GM12872 (cell line): ENCODE data around the gene KCTD17.

Source experiments
- TF ChIP-seq, protein P1 (sequence below): IDR thresholded peaks from 3 replicates; pipeline ENCODE4 v1.5.1; 2011; ENCODE audit warnings: low read depth, mild to moderate bottlenecking, low read length, moderate library complexity; ENCODE audit not compliant: insufficient read depth

The KCTD17 gene

DNA sequence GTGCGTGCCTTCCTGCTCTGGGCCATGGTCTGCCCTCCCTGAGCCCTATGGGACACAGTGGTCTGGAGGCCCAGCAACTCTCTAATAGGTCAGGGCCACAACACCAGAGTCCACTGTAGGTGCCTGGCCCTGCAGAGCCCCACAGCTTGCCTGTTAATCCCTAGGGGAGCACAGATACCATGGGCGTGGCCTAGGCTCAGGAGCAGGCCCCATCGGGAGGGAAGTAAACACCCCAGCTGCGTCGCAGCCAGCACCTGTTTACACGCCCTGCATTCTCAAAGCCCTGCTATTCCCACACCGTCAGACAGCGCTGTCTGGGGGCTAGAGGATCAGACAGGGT lies 2.5 kb downstream of the KCTD17 start:
- TF ChIP-seq, protein P1, sequence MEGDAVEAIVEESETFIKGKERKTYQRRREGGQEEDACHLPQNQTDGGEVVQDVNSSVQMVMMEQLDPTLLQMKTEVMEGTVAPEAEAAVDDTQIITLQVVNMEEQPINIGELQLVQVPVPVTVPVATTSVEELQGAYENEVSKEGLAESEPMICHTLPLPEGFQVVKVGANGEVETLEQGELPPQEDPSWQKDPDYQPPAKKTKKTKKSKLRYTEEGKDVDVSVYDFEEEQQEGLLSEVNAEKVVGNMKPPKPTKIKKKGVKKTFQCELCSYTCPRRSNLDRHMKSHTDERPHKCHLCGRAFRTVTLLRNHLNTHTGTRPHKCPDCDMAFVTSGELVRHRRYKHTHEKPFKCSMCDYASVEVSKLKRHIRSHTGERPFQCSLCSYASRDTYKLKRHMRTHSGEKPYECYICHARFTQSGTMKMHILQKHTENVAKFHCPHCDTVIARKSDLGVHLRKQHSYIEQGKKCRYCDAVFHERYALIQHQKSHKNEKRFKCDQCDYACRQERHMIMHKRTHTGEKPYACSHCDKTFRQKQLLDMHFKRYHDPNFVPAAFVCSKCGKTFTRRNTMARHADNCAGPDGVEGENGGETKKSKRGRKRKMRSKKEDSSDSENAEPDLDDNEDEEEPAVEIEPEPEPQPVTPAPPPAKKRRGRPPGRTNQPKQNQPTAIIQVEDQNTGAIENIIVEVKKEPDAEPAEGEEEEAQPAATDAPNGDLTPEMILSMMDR: no peak

DNA sequence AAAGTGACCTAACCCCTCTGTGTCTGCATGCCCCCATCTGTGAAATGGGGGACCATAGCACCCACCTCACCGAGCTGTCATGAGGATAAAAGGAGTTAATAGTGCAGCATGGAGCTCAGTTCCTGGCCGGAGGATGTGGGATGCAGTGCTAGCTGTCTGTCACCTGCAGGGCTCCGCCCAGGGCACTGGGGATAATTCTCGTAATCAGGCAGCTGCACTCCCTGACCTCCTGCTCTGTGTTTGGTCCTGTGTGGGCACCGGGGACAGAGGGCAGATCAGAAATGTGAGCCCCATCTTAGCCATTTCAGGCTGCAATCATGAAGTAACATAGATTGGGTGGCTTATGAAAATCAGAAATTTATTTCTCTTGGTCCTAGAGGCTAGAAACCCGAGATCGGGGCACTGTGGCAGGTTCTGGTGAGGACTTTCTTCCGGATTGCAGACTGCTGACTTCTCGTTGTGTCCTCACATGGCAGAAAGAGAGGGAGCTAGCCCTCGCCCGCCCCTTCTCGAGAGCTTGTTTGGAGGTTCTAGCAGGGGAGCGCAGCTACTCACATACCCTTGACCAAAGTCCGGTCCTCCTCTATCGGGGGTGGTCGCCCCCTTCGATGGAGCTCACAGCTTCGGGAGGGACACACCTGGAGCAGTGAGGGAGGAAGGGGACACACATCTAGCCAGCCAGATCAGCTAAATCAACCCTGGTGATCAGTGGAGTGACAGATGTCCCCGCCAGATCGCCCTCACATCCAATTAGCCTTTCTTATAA lies 3.2 kb downstream of the KCTD17 start:
- TF ChIP-seq, protein P1: no peak

DNA sequence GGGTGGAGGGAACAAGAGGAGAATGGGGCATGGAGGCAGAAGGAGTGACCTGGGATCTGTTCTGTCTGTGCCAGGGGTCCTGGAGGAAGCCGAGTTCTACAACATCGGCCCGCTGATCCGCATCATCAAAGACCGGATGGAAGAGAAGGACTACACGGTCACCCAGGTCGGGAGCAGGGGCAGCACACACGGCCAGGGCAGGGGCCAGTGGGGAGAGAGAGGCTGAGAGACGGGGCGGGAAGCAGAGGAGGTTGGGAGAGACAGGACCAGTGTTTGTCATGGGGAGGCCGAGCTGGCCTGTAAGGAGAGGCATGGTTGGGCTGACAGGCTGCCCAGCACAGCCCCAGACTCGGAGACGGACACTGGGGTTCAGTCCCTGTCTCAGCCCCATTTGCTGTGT lies 4.7 kb downstream of the KCTD17 start:
- TF ChIP-seq, protein P1: no peak

DNA sequence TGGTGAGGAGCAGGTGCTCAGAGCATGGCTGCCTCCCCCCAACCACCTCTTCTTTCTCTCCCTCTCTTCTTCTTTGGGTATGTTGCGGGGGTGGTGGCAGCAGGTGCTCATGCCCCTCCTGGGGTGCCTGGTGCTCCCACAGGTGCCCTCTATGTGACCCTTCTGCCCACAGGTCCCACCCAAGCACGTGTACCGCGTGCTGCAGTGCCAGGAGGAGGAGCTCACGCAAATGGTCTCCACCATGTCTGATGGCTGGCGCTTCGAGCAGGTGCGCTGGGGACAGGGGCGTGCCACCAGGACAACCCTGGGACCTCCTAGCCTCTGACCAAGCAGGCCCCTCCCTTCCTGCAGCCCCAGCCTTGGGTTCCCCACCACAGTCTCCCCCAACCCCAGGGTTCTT lies 5.7 kb downstream of the KCTD17 start:
- TF ChIP-seq, protein P1: no peak

DNA sequence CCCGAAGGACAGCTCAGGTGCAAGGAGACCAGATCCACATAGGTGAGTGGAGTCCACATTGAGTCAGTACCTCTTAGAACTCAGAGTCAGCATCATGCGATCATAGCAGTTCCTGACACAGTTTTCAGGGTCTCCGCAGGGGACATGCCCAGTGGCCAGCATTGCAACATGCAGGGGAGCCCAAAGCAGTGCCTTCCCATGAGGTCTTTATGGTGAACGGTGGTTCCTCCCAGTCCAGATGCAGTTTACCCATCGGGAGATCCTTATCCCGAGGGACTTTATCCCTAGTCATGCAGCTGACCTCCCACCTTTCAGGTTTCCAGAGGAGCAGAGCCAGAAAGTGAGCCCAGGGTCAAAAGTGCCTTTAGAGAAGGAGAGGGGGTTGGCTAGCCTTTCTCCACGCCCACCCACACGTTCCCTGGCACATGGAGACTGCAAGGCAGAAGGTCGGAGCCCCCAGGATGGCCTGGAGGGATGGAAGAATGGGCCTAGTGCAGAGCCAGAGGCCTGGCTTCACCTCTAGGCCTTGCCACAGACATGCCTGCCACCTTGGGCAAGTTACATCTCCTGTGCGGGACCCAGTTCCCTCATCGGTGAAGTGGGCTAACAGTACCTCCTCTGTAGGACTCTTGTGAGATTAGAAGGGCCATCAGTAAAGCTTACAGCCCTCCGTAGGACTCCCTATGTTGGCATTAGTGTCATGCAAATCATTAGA lies 6.4 kb downstream of the KCTD17 start:
- TF ChIP-seq, protein P1: no peak

DNA sequence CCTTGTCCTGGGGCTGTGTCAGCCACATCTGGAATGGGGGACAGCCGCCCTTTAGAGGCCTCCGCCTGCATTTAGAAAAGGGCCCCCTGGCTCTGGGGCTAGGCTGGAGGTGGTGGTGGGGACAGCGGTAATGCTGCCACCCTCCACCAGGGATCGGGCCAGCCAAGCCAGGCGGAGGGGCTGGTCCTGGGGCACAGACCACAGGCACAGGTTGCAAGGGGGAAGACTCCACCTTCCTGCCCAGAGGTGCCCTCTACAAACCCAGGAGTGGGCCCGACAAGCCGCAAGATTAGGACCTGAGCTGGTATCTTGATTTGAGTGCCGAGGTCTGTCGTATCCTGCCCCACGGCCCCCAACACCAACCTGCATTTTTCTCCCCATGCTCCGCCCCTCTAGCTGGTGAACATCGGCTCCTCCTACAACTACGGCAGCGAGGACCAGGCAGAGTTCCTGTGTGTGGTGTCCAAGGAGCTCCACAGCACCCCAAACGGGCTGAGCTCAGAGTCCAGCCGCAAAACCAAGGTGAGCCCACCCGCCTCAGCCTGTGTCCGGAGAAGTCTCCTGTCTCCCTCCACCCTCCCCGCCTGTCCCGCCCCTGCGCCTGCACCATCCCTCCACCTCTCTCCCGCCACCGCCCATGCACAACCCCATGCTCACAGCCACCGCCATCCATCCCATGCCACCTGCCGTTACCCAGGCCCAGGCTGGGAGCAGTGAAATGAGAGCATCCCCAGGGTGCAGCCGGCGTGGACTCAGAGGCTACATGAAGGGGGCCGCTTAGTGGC lies 7.6 kb downstream of the KCTD17 start:
- TF ChIP-seq, protein P1: no peak

DNA sequence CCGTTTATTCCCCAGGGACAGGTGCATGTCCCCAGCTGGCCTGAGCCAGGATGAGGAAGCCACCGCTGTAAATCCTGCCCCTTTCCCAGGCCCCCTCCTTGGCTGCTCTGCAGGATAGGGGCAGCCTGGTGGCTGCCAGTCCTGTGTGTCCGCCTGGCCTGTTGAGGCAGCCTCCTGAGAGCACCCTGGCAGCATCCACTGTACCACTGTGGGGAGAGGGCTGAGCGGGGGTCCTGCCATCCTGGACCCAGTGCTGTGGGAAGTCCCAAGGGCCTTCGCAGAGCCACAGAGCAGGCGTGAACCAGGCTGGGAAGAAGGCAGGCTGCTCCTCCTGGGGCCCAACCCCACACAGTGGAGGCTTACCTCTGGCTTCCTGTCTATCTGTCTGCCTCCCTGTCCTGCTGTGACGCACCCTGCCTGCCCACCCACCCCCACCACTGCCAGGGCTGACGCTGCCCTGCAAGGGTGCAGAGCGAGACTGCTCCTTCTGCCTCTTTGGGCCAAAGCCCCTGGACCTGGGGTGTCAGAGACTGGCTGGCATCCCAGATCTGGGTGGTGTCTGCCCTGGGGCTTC lies 8.4 kb downstream of the KCTD17 start:
- TF ChIP-seq, protein P1: no peak
